ENCODE measurements around the gene SYS1.

The SYS1 gene

DNA sequence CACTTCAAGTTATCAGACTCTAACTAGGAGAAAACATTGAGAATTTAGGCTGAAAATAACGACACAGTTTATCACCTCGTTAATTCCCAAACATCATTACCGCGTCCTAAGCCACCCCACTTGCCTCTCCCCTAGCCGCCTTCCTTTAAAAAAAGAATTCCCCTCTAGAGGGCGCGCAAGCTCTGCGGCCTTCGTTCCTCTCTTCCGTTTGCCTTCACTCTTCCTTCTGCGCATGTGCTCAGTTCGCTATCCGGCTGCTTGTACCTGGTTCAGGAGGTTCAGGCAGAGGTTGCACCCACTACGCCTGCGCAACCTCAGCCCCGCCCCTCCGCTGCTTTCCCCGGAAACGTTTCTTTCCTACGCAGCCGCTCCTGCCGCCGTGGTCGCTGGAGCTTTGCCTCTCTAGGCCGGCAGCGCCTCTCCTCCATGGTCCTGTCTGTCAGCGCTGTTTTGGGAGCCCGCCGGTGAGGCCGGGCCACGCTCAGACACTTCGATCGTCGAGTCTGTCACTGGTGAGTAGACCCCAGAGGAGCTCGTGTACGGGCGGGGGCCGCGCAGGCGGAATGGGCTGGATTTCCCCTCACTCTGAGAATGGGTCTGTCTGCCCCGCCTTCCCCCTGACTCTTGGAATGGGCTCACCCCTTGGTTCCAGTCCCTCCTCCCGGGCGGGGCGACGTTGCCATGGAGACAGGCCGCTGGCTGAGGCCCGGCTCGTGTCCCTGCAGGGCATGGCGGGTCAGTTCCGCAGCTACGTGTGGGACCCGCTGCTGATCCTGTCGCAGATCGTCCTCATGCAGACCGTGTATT lies at the start of gene SYS1:
SYS1 (plus strand) TSS at position 353 of the 807 bp plus-strand sequence; CDS start at position 729, 376 bp downstream.
- DNase-seq, result peak; percentile 93 to 98 (median 96)

DNA sequence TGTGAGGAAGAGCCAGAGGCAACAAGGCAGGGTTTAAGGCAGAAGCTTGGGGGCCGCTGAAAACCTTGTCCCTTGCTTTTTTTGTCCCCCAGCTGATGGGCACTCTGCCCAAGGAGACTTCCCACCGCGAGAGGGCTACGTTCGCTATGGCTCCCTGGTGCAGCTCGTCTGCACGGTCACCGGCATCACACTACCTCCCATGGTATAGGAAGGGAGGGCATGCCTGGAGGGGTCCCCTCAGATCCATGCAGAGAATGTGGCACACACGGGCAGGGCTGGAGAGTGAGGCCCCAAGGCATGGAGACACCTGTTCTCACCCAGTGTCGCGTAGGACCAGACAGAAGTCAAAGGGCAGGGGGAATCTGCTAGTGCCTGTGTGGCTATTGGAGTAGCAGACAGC lies 49.0 kb upstream of the SYS1 start:
- no peak for DNase-seq

DNA sequence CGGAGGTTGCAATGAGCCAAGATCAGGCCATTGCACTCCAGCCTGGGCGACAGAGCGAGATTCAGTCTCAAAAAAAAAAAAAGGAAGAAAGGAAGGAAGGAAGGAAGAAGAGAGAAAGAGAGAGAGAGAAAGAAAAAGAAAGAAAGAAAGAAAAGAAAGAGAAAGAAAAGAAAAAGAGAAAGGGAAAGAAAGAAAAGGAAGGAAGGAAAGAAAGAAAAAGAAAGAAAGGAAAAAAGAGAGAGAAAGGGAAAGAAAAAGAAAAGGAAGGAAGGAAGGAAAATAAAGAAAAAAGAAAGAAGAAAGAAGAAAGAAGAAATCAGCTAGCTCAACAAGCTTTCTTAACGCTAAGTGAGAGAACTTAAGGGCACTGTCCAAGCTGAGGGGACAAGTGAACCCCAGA lies 47.3 kb upstream of the SYS1 start:
- no peak for DNase-seq

DNA sequence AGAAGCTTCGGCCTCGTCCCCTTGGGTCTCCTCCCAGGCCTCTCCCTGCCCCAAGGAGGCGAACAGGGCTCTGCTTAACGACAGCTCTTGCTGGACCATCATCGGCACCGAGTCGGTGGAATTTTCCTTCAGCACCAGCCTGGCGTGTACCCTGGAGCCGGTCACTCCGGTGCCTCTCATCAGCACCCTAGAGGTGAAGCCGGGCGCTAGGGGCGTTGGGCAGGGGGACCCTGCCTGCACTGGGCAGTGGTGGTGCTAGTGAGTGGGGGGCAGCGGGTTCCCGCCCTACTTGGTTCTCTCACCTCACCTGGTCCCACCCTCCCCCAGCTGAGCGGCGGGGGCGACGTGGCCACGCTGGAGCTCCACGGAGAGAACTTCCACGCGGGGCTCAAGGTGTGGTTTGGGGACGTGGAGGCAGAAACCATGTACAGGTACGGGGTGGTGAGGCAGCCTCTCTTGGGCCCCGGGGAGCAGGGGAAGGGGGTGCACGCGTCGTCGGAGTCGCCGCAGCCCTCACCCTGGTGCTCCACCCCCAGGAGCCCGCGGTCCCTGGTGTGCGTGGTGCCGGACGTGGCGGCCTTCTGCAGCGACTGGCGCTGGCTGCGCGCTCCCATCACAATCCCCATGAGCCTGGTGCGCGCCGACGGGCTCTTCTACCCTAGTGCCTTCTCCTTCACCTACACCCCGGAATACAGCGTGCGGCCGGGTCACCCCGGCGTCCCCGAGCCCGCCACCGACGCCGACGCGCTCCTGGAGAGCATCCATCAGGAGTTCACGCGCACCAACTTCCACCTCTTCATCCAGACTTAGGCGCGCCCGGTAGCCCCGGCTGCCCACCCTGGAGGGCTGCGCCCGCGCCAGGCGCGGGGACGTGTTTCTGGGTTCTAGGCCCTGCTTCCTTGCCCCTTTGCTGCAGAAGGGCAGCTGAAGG lies 46.5 kb upstream of the SYS1 start:
- DNase-seq, result no peak

DNA sequence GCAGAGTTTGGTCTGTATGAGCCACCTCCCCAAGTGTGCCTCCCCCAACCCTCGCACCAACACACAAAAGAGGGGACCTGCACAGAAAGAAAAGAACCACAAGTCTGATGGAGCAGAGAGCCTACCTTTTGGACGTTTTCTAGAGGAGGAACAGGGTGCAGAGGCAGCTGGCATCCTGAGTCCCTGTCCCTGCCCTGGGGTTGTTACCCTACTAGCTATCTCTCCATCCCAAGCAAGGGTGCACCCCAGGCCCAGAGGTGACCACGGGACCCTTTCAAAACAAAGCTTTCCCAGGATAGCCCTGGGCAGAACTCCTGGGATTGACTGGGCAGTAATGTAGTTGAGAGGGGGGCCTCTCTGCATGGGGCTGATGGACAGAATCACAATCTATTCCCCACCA lies 45.1 kb upstream of the SYS1 start:
- DNase-seq, result no peak

DNA sequence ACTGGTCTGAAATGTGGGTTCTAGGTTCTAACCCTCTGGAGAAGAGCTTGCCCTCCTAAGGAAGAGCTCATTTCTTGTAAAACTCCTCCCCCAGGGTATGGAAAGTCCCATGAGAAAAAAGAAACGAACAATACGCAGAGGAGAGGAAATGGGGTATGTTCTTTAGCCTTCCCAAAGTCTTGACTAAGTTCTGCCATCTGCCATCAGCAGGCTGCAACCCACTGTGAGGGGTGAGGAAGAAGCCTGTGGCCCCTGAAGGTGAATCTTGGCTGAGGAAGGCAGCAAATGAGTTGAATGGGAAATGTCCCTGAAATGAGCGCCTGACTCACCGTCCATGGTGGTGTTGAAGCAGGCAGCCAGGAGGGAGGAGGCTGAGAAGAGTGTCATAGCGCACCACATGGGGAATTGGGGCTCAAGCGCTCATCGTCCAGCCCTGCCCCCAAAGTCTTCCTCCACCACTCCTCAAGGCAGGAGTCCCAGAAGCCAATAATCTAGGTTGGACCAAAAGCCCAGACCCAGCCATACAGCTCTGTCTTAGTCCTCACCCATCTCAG lies 44.5 kb upstream of the SYS1 start:
- no peak for DNase-seq

DNA sequence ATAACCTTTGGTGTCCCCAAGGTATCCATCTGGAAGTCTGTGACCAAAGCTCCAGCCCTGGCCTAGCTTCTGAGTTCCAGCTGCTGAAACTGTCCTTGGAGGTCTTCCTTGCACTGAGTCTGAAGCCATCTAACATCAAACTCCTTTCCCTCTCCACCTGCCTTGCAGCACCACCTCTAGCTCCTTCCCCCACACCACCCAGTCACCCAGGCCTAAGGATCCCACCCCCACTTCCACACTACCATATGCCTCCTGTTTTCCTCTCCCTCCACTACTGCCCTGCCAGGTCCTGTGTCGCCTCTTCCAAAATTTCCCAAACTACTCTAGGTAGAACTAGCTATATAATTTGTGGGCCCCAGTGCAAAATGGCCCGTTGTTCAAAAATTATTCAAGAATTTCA lies 44.0 kb upstream of the SYS1 start:
- no peak for DNase-seq

DNA sequence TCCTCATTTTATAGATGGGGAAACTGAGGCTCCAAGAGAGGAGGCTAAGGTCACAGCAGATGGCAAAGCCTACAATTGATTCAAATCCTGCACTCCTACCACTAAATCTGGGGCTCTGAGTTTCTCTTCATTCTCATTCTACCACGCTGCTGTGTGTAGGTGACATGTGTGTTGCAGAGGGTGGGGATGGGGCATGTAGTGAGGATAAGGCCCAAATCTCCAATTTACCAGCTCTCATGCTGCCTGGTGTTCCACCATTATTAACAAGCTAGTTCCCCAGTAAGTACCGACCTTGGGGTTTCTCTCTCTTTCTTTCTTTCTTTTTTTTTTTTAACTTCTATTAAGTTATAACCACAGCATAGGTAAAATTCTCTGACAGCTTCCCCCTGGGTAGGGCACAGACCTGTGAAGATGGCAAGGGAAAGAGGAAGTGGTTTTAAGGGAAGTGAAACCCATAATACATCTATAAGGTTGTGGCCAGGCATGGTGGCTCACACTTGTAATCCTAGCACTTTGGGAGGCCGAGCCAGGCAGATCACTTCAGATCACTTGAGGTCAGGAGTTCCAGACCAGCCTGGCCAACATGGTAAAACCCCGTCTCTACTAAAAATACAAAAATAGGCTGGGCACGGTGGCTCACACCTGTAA lies 41.9 kb upstream of the SYS1 start:
- no peak for DNase-seq

DNA sequence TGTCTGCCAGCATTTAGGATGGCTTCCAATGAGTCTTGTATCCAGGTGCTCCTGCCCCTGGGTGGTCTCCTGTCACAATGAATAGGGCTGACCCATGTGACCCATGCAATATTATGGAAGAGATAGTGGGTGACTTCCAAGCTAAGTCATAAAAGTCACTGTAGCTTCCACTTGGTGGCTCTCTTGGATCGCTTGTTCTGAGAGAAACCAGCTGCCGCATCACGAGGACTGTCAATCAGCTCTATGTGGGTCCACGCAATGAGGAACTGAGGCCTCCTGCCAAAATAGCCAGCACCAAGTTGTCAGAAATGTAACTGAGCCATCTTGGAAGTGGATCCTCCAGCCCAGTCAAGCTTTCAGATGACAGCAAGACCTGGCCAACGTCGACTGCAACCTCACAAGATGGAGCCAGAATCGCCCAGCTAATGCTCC lies 40.0 kb upstream of the SYS1 start:
- DNase-seq, result no peak

DNA sequence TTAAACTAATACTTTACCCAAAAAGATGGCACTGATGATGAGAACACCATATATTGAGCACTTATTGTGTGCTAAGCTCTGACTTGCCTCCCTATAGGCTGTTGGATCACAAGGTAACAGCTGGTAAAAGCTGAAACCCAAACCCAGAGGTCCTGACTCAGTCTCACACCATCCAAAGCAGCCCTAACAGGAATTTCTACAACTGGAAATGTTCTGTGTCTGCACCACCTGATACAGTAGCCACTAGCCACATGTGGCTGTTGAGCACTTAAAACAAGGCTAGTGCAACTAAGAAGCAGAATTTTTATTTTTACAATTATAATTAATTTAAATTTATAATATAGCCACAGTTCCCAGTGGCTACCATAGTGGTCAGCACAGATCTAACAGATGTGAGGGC lies 39.2 kb upstream of the SYS1 start:
- no peak for DNase-seq

DNA sequence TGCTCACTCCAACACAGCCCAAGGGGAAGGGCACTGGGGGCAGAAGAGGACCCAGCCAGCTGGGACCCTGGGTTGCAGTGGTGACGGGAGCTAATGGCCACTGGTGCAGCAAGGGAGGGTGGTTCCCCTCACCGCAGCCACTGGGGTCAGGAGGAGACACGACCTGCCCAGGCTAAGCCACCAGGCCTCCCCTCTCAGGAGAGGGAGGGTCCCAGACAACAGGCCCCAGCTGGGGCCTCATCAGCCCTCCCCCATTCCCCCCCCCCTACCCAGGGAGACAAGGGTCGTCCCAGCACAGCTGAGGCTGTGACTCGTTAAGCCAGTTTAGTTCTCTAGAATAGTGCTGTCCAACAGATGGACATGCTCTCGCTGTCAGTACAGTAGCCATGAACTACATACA lies 37.6 kb upstream of the SYS1 start:
- DNase-seq, result no peak

DNA sequence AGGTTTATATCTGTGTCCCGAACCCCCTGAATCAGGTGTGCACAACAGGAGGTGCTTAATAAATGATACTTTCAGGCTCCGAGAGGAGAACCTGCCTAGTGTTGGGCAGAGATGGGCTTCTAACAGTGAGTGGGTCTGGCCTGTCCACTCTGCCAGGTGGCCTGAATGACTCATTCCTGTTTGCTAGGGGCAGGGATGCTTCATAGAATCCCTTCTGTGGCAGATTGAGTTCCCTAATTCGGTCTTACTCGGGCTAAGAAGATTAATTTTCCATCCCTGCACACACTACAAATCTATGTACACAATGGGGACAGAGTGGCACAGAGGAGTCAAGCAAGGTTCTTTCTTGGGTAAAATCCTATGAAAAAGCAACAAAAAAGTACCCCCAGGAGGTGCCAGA lies 34.5 kb upstream of the SYS1 start:
- no peak for DNase-seq

DNA sequence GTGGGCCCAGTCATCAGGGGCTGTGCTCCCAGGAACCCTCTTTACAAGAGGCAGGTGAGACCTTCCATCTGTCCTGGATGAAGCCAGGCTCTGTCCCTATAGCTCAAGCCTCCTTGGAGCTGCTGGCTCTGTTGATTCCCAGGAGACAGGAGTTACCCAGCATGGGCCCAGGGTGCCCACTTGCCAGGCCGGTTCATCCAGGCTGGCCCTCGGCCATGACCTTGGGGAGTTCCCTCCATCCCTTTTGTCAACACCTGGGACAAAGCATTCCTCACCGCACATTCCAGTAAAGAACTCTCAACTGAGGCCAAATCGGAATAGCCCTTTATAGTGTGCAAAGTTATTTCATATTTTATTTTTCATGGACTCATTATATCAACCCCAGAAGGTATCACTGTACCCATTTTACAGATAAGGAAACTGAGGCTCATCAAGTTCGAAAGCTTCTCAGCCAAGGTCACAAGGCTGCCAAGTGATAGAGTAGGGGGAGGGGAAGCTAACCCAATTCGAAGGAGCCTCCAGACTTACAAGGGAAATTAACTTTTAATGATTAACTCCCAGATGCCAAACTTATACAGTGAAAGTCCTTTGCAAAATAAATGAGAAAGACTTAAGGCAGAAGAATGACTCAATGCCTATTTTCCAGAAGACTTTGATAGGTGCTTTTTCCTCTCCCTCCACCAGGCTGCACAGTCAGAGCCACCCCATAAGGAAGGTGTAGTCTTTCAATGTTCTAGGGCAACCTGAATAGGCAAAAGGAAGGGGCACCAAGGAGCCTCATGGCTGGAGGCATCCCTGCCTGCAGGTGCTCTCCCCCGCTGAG lies 33.2 kb upstream of the SYS1 start:
- DNase-seq, result no peak

DNA sequence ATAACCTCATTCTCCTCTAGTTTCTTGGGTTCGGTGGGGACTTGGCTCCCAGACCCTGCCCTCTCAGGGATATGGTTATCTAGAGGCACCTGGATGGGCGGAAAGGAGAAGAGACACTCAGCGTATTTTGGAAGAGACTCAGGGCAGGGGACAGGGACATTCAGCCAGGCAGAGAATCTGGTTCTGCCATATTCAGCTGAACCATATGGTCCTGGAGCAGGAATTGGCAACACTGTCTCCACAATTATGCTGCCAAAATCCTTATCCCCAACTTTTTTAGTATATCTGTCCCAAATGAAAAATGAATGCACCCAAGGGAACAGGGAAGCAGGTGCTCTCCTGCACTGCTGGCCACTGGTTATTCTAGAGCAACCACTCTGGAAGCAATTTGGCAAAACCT lies 32.5 kb upstream of the SYS1 start:
- no peak for DNase-seq

DNA sequence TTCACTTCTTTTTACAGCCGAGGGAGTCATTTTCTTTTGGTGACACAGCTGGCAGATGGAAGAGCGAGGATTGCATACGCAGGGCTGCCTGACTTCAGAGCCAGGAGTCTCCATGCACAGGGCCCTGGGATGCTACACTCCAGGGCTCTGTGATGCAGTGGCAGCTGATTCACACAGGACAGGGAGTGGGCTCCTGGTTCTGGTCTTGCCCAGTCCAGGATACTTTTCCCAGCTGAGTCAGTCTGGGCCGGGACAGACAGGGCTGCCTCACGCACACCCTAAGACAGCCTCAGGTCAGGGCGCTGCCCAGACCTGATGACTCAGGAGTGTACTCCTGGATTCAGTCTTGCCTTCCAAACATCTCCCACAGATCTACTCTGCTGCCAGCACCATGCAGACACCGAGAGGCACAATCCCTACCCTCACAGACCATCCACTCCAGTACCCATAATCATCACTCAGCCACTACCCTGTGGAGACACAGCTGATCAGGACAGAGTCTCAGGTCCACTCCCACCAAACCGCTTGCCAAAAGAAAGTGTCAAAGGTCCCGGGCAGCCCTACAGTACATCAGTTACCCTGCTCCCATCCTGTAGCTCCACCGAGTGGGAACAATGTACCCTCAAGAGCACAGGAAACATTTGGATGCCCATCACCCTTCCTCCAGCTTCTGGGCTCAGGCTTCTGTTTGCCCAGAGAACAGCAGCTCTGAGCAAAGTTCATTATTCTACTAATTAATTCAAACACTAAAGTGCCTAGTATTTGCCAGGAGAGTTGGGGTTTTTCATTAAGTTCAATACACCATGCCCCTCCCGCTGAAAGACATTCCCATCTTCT lies 26.2 kb upstream of the SYS1 start:
- no peak for DNase-seq

DNA sequence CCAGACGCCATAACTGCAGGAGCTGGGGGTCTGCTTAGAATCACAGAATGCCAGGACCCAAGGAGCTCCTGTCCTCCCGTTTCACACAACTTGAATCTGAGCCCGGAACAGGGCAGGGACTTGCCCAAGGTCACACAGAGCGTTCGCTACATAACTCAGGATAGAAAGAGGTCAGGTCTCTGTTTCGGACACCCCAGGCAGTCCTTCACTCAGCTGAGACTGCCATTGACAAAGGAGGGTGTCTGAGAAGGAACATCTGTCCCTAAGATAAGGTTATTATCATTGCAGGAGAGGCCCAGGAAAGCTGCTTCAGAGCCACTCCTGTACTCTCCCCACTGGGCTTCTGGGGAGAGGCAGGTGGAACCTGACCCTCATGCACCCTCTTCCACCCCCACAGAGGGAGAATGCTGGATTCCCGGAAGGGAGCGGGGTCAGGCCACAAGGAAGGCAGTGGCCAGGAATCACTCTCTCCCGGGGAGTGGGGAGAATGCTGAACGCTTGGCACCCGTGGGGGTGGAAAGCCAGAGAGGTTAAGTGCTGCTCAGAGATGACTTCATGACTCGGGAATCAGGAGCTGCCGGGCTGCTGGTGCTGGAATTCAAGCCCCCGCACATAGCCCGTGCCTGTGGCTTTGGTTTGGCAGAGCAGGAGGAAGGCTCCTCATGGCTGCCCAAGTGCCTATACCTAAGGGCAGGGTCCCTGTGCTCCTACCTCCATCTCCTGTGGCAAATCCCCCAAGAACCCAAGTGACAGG lies 25.4 kb upstream of the SYS1 start:
- no peak for DNase-seq

DNA sequence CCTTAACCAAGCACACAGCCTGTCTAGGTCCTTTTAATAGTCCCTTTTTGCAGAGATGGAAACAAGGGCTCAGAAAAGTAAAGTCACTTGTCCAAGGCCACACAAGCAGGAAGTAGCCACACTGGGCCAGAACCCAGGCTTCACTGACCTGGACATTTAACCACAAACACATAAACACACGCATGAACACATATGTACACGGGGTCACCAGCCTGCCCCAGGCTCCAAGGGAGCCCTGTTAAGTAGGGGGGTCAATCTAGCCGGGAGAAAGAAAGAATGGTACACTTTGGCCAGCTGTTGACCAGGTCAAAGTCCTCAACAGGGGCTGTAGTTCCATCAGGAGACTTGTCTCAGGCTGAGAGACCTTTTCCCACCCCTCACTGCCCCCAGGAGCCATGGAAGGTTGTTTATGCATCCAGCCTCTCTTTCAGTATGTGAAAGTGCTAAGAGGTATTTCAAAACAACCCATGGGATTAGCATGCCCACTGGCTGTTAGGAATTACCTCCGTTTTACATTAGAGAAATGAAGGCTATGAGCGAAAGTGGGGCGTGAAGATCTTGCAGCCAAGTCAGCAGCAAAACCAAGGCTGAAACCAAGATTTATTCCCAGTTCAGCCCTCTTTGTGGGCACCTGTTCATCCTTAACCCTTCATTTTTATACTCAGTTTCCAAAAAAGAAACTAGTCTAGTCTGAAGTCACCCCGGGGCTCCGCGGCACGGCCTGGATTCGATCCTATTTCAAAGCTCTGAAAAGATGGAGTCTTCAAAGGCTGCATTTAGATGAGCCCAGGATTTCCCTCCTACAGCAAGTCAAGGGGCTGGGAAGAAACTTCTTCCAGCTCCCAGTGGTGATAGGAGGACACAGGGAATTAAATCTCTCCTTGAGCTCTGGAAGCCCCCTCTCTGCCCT lies 24.6 kb upstream of the SYS1 start:
- DNase-seq, result no peak

DNA sequence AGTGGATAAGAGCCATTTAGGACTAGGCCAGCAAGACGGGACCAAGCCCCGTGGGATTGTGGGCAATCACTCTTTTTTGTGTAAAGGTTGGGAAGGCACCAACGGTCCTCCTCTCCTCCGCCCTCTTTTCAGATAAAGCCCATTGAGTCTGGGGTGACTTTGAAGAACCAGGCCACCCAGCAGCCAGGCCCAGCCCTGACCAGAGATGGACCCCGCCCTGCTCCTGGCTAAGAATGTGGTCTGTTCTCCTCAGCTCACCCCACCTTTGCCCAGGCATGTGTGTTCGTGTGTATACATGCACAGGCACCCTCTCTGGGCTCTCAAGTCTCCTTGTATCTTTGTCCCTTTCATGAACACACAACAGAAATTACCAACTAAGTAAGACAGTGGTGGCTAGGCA lies 23.9 kb upstream of the SYS1 start:
- DNase-seq, result no peak

DNA sequence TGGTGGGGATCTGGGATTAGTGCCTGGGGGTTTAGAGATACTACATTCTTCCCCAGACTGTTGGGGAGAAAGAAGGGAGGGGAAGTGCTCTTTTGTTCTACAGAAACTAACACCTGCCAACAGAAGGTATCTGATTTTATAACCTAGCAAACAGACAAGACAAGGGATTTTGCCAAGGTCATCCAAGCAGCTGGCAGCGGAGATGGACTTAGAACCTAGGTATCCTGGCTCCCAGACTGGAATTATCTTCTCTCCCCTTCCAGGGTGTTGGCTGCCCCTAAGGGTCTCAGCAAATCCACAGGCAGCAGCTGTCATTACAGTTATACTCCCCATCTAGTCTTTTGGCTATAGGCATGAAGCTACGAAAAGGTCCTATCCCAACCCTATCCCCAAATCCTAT lies 23.2 kb upstream of the SYS1 start:
- no peak for DNase-seq

Measured in activated naive CD4-positive, alpha-beta T cell (primary cell).